H9 (cell line): ENCODE measurements around the gene SNAPC2. TPM values are rescaled to one million over a fixed set of nuclear protein-coding genes. Genes with fewer than 3 reads are reported as not detected.
A peak's percentile ranks its signal among the peaks of the same experiment; 100 is the strongest.

Experiments used
- DNase-seq: peaks from one replicate; pipeline ENCODE4 v3.0.0-alpha.2; 2017
- H2AFZ ChIP-seq: one replicate; pipeline ENCODE4 v1.6.1; 2013; ENCODE audit warnings: mild to moderate bottlenecking, low read length, control low read depth, moderate library complexity
- H2AK5ac ChIP-seq: 2 replicates; pipeline ENCODE4 v1.6.1; 2013; ENCODE audit warnings: low read length, control low read depth, mixed read lengths; ENCODE audit not compliant: insufficient read length
- H2BK120ac ChIP-seq: one replicate; pipeline ENCODE4 v1.6.1; 2013; ENCODE audit warnings: low read depth, mild to moderate bottlenecking, low read length, control low read depth, inconsistent platforms; ENCODE audit not compliant: poor library complexity, severe bottlenecking
- H2BK12ac ChIP-seq: 2 replicates; pipeline ENCODE4 v1.6.1; 2013; ENCODE audit warnings: low read length, control low read depth, mixed read lengths, low read depth; ENCODE audit not compliant: insufficient read length
- H2BK15ac ChIP-seq: 2 replicates; pipeline ENCODE4 v1.6.1; 2013; ENCODE audit warnings: low read depth, low read length, control low read depth
- H2BK20ac ChIP-seq: one replicate; pipeline ENCODE4 v1.6.1; 2013; ENCODE audit warnings: low read depth, mild to moderate bottlenecking, low read length, control low read depth, inconsistent platforms; ENCODE audit not compliant: poor library complexity, severe bottlenecking
- H2BK5ac ChIP-seq: 2 replicates; pipeline ENCODE4 v1.6.1; 2013; ENCODE audit warnings: low read length, control low read depth, mixed read lengths; ENCODE audit not compliant: insufficient read length
- H3K14ac ChIP-seq: 2 replicates; pipeline ENCODE4 v1.6.1; 2013; ENCODE audit warnings: low read length, control low read depth; ENCODE audit not compliant: insufficient read depth
- H3K18ac ChIP-seq: 2 replicates; pipeline ENCODE4 v1.6.1; 2013; ENCODE audit warnings: low read depth, mild to moderate bottlenecking, mixed read lengths, low read length, control low read depth; ENCODE audit not compliant: insufficient read length
- H3K23ac ChIP-seq: 2 replicates; pipeline ENCODE4 v1.6.1; 2013; ENCODE audit warnings: low read length, control low read depth, mixed read lengths, low read depth; ENCODE audit not compliant: insufficient read length
- H3K23me2 ChIP-seq: 2 replicates; pipeline ENCODE4 v1.6.1; 2013; ENCODE audit warnings: low read depth, mild to moderate bottlenecking, mixed read lengths, low read length, control low read depth; ENCODE audit not compliant: insufficient read length, poor library complexity, severe bottlenecking
- H3K27ac ChIP-seq: 2 replicates; pipeline ENCODE4 v1.5.1; 2013; ENCODE audit warnings: low read length, control low read depth, mixed read lengths, low read depth; ENCODE audit not compliant: insufficient read length
- H3K27me3 ChIP-seq: 2 replicates; pipeline ENCODE4 v1.6.1; 2013; ENCODE audit warnings: low read length, control low read depth, inconsistent platforms; ENCODE audit not compliant: insufficient read depth
- H3K4ac ChIP-seq: 2 replicates; pipeline ENCODE4 v1.6.1; 2013; ENCODE audit warnings: low read depth, mild to moderate bottlenecking, control low read depth, inconsistent platforms, low read length, moderate library complexity
- H3K4me1 ChIP-seq: 2 replicates; pipeline ENCODE4 v1.6.1; 2013; ENCODE audit warnings: low read length, control low read depth, inconsistent platforms; ENCODE audit not compliant: insufficient read depth
- H3K4me2 ChIP-seq: 2 replicates; pipeline ENCODE4 v1.6.1; 2013; ENCODE audit warnings: low read length, control low read depth, mixed read lengths; ENCODE audit not compliant: insufficient read length, insufficient read depth
- H3K56ac ChIP-seq: 2 replicates; pipeline ENCODE4 v1.6.1; 2013; ENCODE audit warnings: low read depth, mild to moderate bottlenecking, mixed read lengths, low read length, control low read depth; ENCODE audit not compliant: insufficient read length
- H3K79me1 ChIP-seq: 2 replicates; pipeline ENCODE4 v1.6.1; 2013; ENCODE audit warnings: low read depth, mild to moderate bottlenecking, moderate library complexity, low read length, control low read depth, inconsistent platforms; ENCODE audit not compliant: insufficient read depth, poor library complexity, severe bottlenecking
- H3K79me2 ChIP-seq: 2 replicates; pipeline ENCODE4 v1.6.1; 2013; ENCODE audit warnings: low read length, control low read depth, inconsistent platforms; ENCODE audit not compliant: insufficient read depth
- H3K9ac ChIP-seq: 2 replicates; pipeline ENCODE4 v1.6.1; 2013; ENCODE audit warnings: low read length, control low read depth, mixed read lengths; ENCODE audit not compliant: insufficient read length; ENCODE audit errors: extremely low read depth
- H3K9me3 ChIP-seq: one replicate; pipeline ENCODE4 v1.6.1; 2013; ENCODE audit warnings: low read depth, low read length, inconsistent platforms; ENCODE audit not compliant: control insufficient read depth
- H3T11ph ChIP-seq: one replicate; pipeline ENCODE4 v1.6.1; 2013; ENCODE audit warnings: mild to moderate bottlenecking, low read length, control low read depth, inconsistent platforms
- H4K20me1 ChIP-seq: one replicate; pipeline ENCODE4 v1.6.1; 2013; ENCODE audit not compliant: control insufficient read depth, insufficient read length, insufficient read depth
- H4K5ac ChIP-seq: 2 replicates; pipeline ENCODE4 v1.6.1; 2013; ENCODE audit warnings: low read depth, mild to moderate bottlenecking, mixed read lengths, low read length, control low read depth; ENCODE audit not compliant: insufficient read length
- H4K8ac ChIP-seq: replicated peaks from 2 replicates; pipeline ENCODE4 v1.6.1; 2013; ENCODE audit warnings: low read length, control low read depth, mixed read lengths, low read depth; ENCODE audit not compliant: insufficient read length
- H4K91ac ChIP-seq: 2 replicates; pipeline ENCODE4 v1.6.1; 2013; ENCODE audit warnings: low read depth, mild to moderate bottlenecking, moderate library complexity, mixed read lengths, low read length, control low read depth; ENCODE audit not compliant: insufficient read length
- H3K27ac Mint-ChIP-seq, 3 experiments: 2 replicates in 2 of 3; 3 replicates in 1 of 3; pipeline ENCODE4 v1.8.0; 2020 to 2021; ENCODE audit warnings: mixed read lengths in 3 of 3, mild to moderate bottlenecking in 1 of 3, moderate library complexity in 1 of 3
- H3K27me3 Mint-ChIP-seq: 2 replicates; pipeline ENCODE4 v1.8.0; 2021; ENCODE audit warnings: low read depth, mild to moderate bottlenecking, moderate library complexity, mixed read lengths
- H3K36me3 Mint-ChIP-seq, 3 experiments: 2 replicates in 2 of 3; 3 replicates in 1 of 3; pipeline ENCODE4 v1.8.0; 2020 to 2021; ENCODE audit warnings: low read depth in 3 of 3, mixed read lengths in 3 of 3; ENCODE audit not compliant: insufficient read depth in 1 of 3
- H3K4me1 Mint-ChIP-seq, 2 experiments: 2 replicates each; pipeline ENCODE4 v1.8.0; 2020; ENCODE audit warnings: mixed read lengths in 2 of 2
- H3K4me3 Mint-ChIP-seq, 2 experiments: 2 replicates in 1 of 2; 3 replicates in 1 of 2; pipeline ENCODE4 v1.8.0; 2020 to 2021; ENCODE audit warnings: mild to moderate bottlenecking in 2 of 2, mixed read lengths in 2 of 2, moderate library complexity in 1 of 2
- H3K9me3 Mint-ChIP-seq, 2 experiments: 2 replicates in 1 of 2; 3 replicates in 1 of 2; pipeline ENCODE4 v1.8.0; 2020; ENCODE audit warnings: mild to moderate bottlenecking in 2 of 2, mixed read lengths in 2 of 2, moderate library complexity in 1 of 2
- WGBS: extraction: QIAGEN DNeasy Blood & Tissue Kit; methylation state at CpG from one replicate; pipeline ENCODE4 v1.1.7; 2013; ENCODE audit warnings: missing lambda C conversion rate, low lambda C conversion rate, mixed read lengths; ENCODE audit not compliant: insufficient read length; ENCODE audit errors: extremely low coverage; 5-methylcytosine and 5-hydroxymethylcytosine counted together
- total RNA-seq: library from RNA; stranded (reverse); gene quantifications from 2 replicates; pipeline ENCODE4 v1.2.1, GENCODE V29; 2021
- TF ChIP-seq, protein P1 (sequence below): fragments of 200-600 bp; sonication (generic); conservative IDR thresholded peaks from 3 replicates; pipeline ENCODE4 v1.8.0; 2021; ENCODE audit warnings: antibody characterized with exemption, mild to moderate bottlenecking

SNAPC2 gene
- total RNA-seq, 1 experiment from 2014 or later: 17.8 TPM

- Histone ChIP-seq H3K23ac (no peak overlapping the region), H2BK15ac (no peak overlapping the region), H4K91ac (no peak overlapping the region), H3K79me1 (peaks cover 9% of the 10 kb centered on the region), H3K18ac (no peak overlapping the region), H2BK12ac (no peak overlapping the region), H3K4me1 (no peaks in the 10 kb centered on the region), H2BK120ac (no peak overlapping the region), H3K23me2 (no peaks in the 10 kb centered on the region), H2AFZ (no peak overlapping the region), H2BK20ac (no peak overlapping the region), H3K4ac (no peak overlapping the region), H3K79me2 (peaks cover 3% of the 10 kb centered on the region; the same call in 1 of the 2 replicates), H4K5ac (no peak overlapping the region), H2BK5ac (no peak overlapping the region), H3K4me2 (peak overlapping the region; percentile 66), H3K56ac (no peak overlapping the region), H4K20me1 (no peaks in the 10 kb centered on the region), H3K27ac (no peak overlapping the region), H4K8ac (no peak overlapping the region), H3K9ac (no peak overlapping the region), H2AK5ac (no peak overlapping the region), H3K9me3 (no peaks in the 10 kb centered on the region), H3K14ac (no peak overlapping the region), H3T11ph (no peak overlapping the region), H3K27me3 (no peaks in the 10 kb centered on the region)
- no CpG with 5 or more reads among the region's 19 CpGs for WGBS
- TF ChIP-seq, protein P1, sequence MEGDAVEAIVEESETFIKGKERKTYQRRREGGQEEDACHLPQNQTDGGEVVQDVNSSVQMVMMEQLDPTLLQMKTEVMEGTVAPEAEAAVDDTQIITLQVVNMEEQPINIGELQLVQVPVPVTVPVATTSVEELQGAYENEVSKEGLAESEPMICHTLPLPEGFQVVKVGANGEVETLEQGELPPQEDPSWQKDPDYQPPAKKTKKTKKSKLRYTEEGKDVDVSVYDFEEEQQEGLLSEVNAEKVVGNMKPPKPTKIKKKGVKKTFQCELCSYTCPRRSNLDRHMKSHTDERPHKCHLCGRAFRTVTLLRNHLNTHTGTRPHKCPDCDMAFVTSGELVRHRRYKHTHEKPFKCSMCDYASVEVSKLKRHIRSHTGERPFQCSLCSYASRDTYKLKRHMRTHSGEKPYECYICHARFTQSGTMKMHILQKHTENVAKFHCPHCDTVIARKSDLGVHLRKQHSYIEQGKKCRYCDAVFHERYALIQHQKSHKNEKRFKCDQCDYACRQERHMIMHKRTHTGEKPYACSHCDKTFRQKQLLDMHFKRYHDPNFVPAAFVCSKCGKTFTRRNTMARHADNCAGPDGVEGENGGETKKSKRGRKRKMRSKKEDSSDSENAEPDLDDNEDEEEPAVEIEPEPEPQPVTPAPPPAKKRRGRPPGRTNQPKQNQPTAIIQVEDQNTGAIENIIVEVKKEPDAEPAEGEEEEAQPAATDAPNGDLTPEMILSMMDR: no peak
- H3K36me3 Mint-ChIP-seq: peaks cover 23 to 36% (median 34%) of the 10 kb centered on the region in 3 experiments
- H3K27me3 Mint-ChIP-seq: no peaks in the 10 kb centered on the region; the same call in 1 of the 2 replicates
- H3K4me3 Mint-ChIP-seq: peak overlapping the region; percentile 90 to 96
- peaks cover 3 to 10% of the 10 kb centered on the region in 2 experiments; a peak in 2 of 4 replicates for H3K4me1 Mint-ChIP-seq
- H3K9me3 Mint-ChIP-seq: peaks cover 0 to 2% of the 10 kb centered on the region in 2 experiments; a peak in 1 of 5 replicates
- peak overlapping the region in 2 of 3 experiments; percentile 60 to 97; a peak in 2 of 7 replicates for H3K27ac Mint-ChIP-seq
- DNase-seq: no peak
Measured at GRCh38 chr19:7941895-7942596, 21.9 kb downstream of the SNAPC2 start.
